H9 (cell line): ENCODE measurements around the gene PLEKHF1. TPM values are rescaled to one million over a fixed set of nuclear protein-coding genes. Genes with fewer than 3 reads are reported as not detected.

Source experiments
- DNase-seq: peaks from one replicate; pipeline ENCODE4 v3.0.0-alpha.2; 2017
- H2AFZ ChIP-seq: one replicate; pipeline ENCODE4 v1.6.1; 2013; ENCODE audit warnings: mild to moderate bottlenecking, low read length, control low read depth, moderate library complexity
- H2AK5ac ChIP-seq: 2 replicates; pipeline ENCODE4 v1.6.1; 2013; ENCODE audit warnings: low read length, control low read depth, mixed read lengths; ENCODE audit not compliant: insufficient read length
- H2BK120ac ChIP-seq: one replicate; pipeline ENCODE4 v1.6.1; 2013; ENCODE audit warnings: low read depth, mild to moderate bottlenecking, low read length, control low read depth, inconsistent platforms; ENCODE audit not compliant: poor library complexity, severe bottlenecking
- H2BK12ac ChIP-seq: 2 replicates; pipeline ENCODE4 v1.6.1; 2013; ENCODE audit warnings: low read length, control low read depth, mixed read lengths, low read depth; ENCODE audit not compliant: insufficient read length
- H2BK15ac ChIP-seq: 2 replicates; pipeline ENCODE4 v1.6.1; 2013; ENCODE audit warnings: low read depth, low read length, control low read depth
- H2BK20ac ChIP-seq: one replicate; pipeline ENCODE4 v1.6.1; 2013; ENCODE audit warnings: low read depth, mild to moderate bottlenecking, low read length, control low read depth, inconsistent platforms; ENCODE audit not compliant: poor library complexity, severe bottlenecking
- H2BK5ac ChIP-seq: 2 replicates; pipeline ENCODE4 v1.6.1; 2013; ENCODE audit warnings: low read length, control low read depth, mixed read lengths; ENCODE audit not compliant: insufficient read length
- H3K14ac ChIP-seq: 2 replicates; pipeline ENCODE4 v1.6.1; 2013; ENCODE audit warnings: low read length, control low read depth; ENCODE audit not compliant: insufficient read depth
- H3K18ac ChIP-seq: 2 replicates; pipeline ENCODE4 v1.6.1; 2013; ENCODE audit warnings: low read depth, mild to moderate bottlenecking, mixed read lengths, low read length, control low read depth; ENCODE audit not compliant: insufficient read length
- H3K23ac ChIP-seq: 2 replicates; pipeline ENCODE4 v1.6.1; 2013; ENCODE audit warnings: low read length, control low read depth, mixed read lengths, low read depth; ENCODE audit not compliant: insufficient read length
- H3K23me2 ChIP-seq: 2 replicates; pipeline ENCODE4 v1.6.1; 2013; ENCODE audit warnings: low read depth, mild to moderate bottlenecking, mixed read lengths, low read length, control low read depth; ENCODE audit not compliant: insufficient read length, poor library complexity, severe bottlenecking
- H3K27ac ChIP-seq: 2 replicates; pipeline ENCODE4 v1.5.1; 2013; ENCODE audit warnings: low read length, control low read depth, mixed read lengths, low read depth; ENCODE audit not compliant: insufficient read length
- H3K27me3 ChIP-seq: 2 replicates; pipeline ENCODE4 v1.6.1; 2013; ENCODE audit warnings: low read length, control low read depth, inconsistent platforms; ENCODE audit not compliant: insufficient read depth
- H3K4ac ChIP-seq: 2 replicates; pipeline ENCODE4 v1.6.1; 2013; ENCODE audit warnings: low read depth, mild to moderate bottlenecking, control low read depth, inconsistent platforms, low read length, moderate library complexity
- H3K4me1 ChIP-seq: 2 replicates; pipeline ENCODE4 v1.6.1; 2013; ENCODE audit warnings: low read length, control low read depth, inconsistent platforms; ENCODE audit not compliant: insufficient read depth
- H3K4me2 ChIP-seq: 2 replicates; pipeline ENCODE4 v1.6.1; 2013; ENCODE audit warnings: low read length, control low read depth, mixed read lengths; ENCODE audit not compliant: insufficient read length, insufficient read depth
- H3K56ac ChIP-seq: 2 replicates; pipeline ENCODE4 v1.6.1; 2013; ENCODE audit warnings: low read depth, mild to moderate bottlenecking, mixed read lengths, low read length, control low read depth; ENCODE audit not compliant: insufficient read length
- H3K79me1 ChIP-seq: 2 replicates; pipeline ENCODE4 v1.6.1; 2013; ENCODE audit warnings: low read depth, mild to moderate bottlenecking, moderate library complexity, low read length, control low read depth, inconsistent platforms; ENCODE audit not compliant: insufficient read depth, poor library complexity, severe bottlenecking
- H3K79me2 ChIP-seq: 2 replicates; pipeline ENCODE4 v1.6.1; 2013; ENCODE audit warnings: low read length, control low read depth, inconsistent platforms; ENCODE audit not compliant: insufficient read depth
- H3K9ac ChIP-seq: 2 replicates; pipeline ENCODE4 v1.6.1; 2013; ENCODE audit warnings: low read length, control low read depth, mixed read lengths; ENCODE audit not compliant: insufficient read length; ENCODE audit errors: extremely low read depth
- H3K9me3 ChIP-seq: one replicate; pipeline ENCODE4 v1.6.1; 2013; ENCODE audit warnings: low read depth, low read length, inconsistent platforms; ENCODE audit not compliant: control insufficient read depth
- H3T11ph ChIP-seq: one replicate; pipeline ENCODE4 v1.6.1; 2013; ENCODE audit warnings: mild to moderate bottlenecking, low read length, control low read depth, inconsistent platforms
- H4K20me1 ChIP-seq: one replicate; pipeline ENCODE4 v1.6.1; 2013; ENCODE audit not compliant: control insufficient read depth, insufficient read length, insufficient read depth
- H4K5ac ChIP-seq: 2 replicates; pipeline ENCODE4 v1.6.1; 2013; ENCODE audit warnings: low read depth, mild to moderate bottlenecking, mixed read lengths, low read length, control low read depth; ENCODE audit not compliant: insufficient read length
- H4K8ac ChIP-seq: replicated peaks from 2 replicates; pipeline ENCODE4 v1.6.1; 2013; ENCODE audit warnings: low read length, control low read depth, mixed read lengths, low read depth; ENCODE audit not compliant: insufficient read length
- H4K91ac ChIP-seq: 2 replicates; pipeline ENCODE4 v1.6.1; 2013; ENCODE audit warnings: low read depth, mild to moderate bottlenecking, moderate library complexity, mixed read lengths, low read length, control low read depth; ENCODE audit not compliant: insufficient read length
- H3K27ac Mint-ChIP-seq, 3 experiments: 2 replicates in 2 of 3; 3 replicates in 1 of 3; pipeline ENCODE4 v1.8.0; 2020 to 2021; ENCODE audit warnings: mixed read lengths in 3 of 3, mild to moderate bottlenecking in 1 of 3, moderate library complexity in 1 of 3
- H3K27me3 Mint-ChIP-seq: 2 replicates; pipeline ENCODE4 v1.8.0; 2021; ENCODE audit warnings: low read depth, mild to moderate bottlenecking, moderate library complexity, mixed read lengths
- H3K36me3 Mint-ChIP-seq, 3 experiments: 2 replicates in 2 of 3; 3 replicates in 1 of 3; pipeline ENCODE4 v1.8.0; 2020 to 2021; ENCODE audit warnings: low read depth in 3 of 3, mixed read lengths in 3 of 3; ENCODE audit not compliant: insufficient read depth in 1 of 3
- H3K4me1 Mint-ChIP-seq, 2 experiments: 2 replicates each; pipeline ENCODE4 v1.8.0; 2020; ENCODE audit warnings: mixed read lengths in 2 of 2
- H3K4me3 Mint-ChIP-seq, 2 experiments: 2 replicates in 1 of 2; 3 replicates in 1 of 2; pipeline ENCODE4 v1.8.0; 2020 to 2021; ENCODE audit warnings: mild to moderate bottlenecking in 2 of 2, mixed read lengths in 2 of 2, moderate library complexity in 1 of 2
- H3K9me3 Mint-ChIP-seq, 2 experiments: 2 replicates in 1 of 2; 3 replicates in 1 of 2; pipeline ENCODE4 v1.8.0; 2020; ENCODE audit warnings: mild to moderate bottlenecking in 2 of 2, mixed read lengths in 2 of 2, moderate library complexity in 1 of 2
- CTCF ChIP-seq: fragments of 200-600 bp; sonication (generic); conservative IDR thresholded peaks from 3 replicates; pipeline ENCODE4 v1.8.0; 2021; ENCODE audit warnings: antibody characterized with exemption, mild to moderate bottlenecking
- WGBS: extraction: QIAGEN DNeasy Blood & Tissue Kit; methylation state at CpG from one replicate; pipeline ENCODE4 v1.1.7; 2013; ENCODE audit warnings: missing lambda C conversion rate, low lambda C conversion rate, mixed read lengths; ENCODE audit not compliant: insufficient read length; ENCODE audit errors: extremely low coverage; 5-methylcytosine and 5-hydroxymethylcytosine counted together
- total RNA-seq: library from RNA; stranded (reverse); gene quantifications from 2 replicates; pipeline ENCODE4 v1.2.1, GENCODE V29; 2021

The PLEKHF1 gene
- total RNA-seq, 1 experiment from 2014 or later, result 4.9 TPM

GRCh38 chr19:29630655-29631054 lies 34.6 kb upstream of the PLEKHF1 start:
- no peak overlapping the region for H2BK5ac ChIP-seq
- H3K4me3 Mint-ChIP-seq, result no peak overlapping the region

More at GRCh38 chr19:29630655-29631054, 34.6 kb upstream of the PLEKHF1 start:
- no peak overlapping the region for H4K91ac ChIP-seq
- no peak overlapping the region for H3K56ac ChIP-seq
- no peak overlapping the region for H2BK12ac ChIP-seq
- no CpG with 5 or more reads among the region's 2 CpGs for WGBS
- no peak for TF ChIP-seq CTCF
- H3K27me3 Mint-ChIP-seq, result no peaks in the 10 kb centered on the region
- peaks cover 0 to 8% of the 10 kb centered on the region in 2 experiments; a peak in 3 of 4 replicates for H3K4me1 Mint-ChIP-seq
- H3K27ac Mint-ChIP-seq, result no peak overlapping the region
- H3K23ac ChIP-seq, result no peak overlapping the region
- H2BK120ac ChIP-seq, result no peak overlapping the region
- H4K5ac ChIP-seq, result no peak overlapping the region
- H4K8ac ChIP-seq, result no peak overlapping the region
- no peak overlapping the region for H3K4me2 ChIP-seq
- H2BK20ac ChIP-seq, result no peak overlapping the region
- no peak overlapping the region for H3K4ac ChIP-seq
- H2AFZ ChIP-seq, result no peak overlapping the region
- no peaks in the 10 kb centered on the region; a peak in 1 of 5 replicates for H3K9me3 Mint-ChIP-seq
- H3K18ac ChIP-seq, result no peak overlapping the region
- H3K27me3 ChIP-seq, result no peaks in the 10 kb centered on the region
- H4K20me1 ChIP-seq, result no peaks in the 10 kb centered on the region
- H3K79me2 ChIP-seq, result no peaks in the 10 kb centered on the region
- no peaks in the 10 kb centered on the region for H3K4me1 ChIP-seq
- no peak overlapping the region for H3T11ph ChIP-seq
- no peaks in the 10 kb centered on the region for H3K79me1 ChIP-seq
- no peak overlapping the region for H2AK5ac ChIP-seq
- no peak for DNase-seq
- no peaks in the 10 kb centered on the region for H3K23me2 ChIP-seq
- no peaks in the 10 kb centered on the region for H3K9me3 ChIP-seq
- H3K14ac ChIP-seq, result no peak overlapping the region
- no peaks in the 10 kb centered on the region for H3K36me3 Mint-ChIP-seq
- no peak overlapping the region for H3K27ac ChIP-seq
- H3K9ac ChIP-seq, result no peak overlapping the region
- H2BK15ac ChIP-seq, result no peak overlapping the region
